Ectodermal cell (in vitro differentiated cells): Measurements from ENCODE around the gene MTRF1L.
"Not testable (repeated sequence)": the region's sequence is repeated elsewhere in the genome, so short reads cannot be mapped to it uniquely, and the experiment has no call there.

Experiments
- H3K27ac ChIP-seq: 2 replicates; pipeline ENCODE4 v1.7.0; 2013; ENCODE audit warnings: mild to moderate bottlenecking, low read depth, low read length; ENCODE audit not compliant: insufficient read depth, poor library complexity, severe bottlenecking
- H3K27me3 ChIP-seq: 2 replicates; pipeline ENCODE4 v1.7.0; 2013; ENCODE audit warnings: mild to moderate bottlenecking, low read length; ENCODE audit not compliant: insufficient read depth, control insufficient read depth, poor library complexity, severe bottlenecking
- H3K36me3 ChIP-seq: one replicate; pipeline ENCODE4 v1.7.0; 2013; ENCODE audit warnings: low read length; ENCODE audit not compliant: control insufficient read depth, insufficient read depth
- H3K4me1 ChIP-seq: one replicate; pipeline ENCODE4 v1.7.0; 2013; ENCODE audit warnings: low read length; ENCODE audit not compliant: control insufficient read depth, insufficient read depth
- H3K4me3 ChIP-seq: 2 replicates; pipeline ENCODE4 v1.7.0; 2013; ENCODE audit warnings: low read depth, low read length, control low read depth; ENCODE audit not compliant: insufficient read depth
- H3K9me3 ChIP-seq: 2 replicates; pipeline ENCODE4 v1.7.0; 2013; ENCODE audit warnings: mild to moderate bottlenecking, low read length, moderate library complexity; ENCODE audit not compliant: control insufficient read depth
- WGBS, 2 experiments: methylation state at CpG; one replicate each; pipeline ENCODE4 v1.1.7; 2013; ENCODE audit warnings: missing lambda C conversion rate in 2 of 2; 5-methylcytosine and 5-hydroxymethylcytosine counted together

MTRF1L gene

DNA sequence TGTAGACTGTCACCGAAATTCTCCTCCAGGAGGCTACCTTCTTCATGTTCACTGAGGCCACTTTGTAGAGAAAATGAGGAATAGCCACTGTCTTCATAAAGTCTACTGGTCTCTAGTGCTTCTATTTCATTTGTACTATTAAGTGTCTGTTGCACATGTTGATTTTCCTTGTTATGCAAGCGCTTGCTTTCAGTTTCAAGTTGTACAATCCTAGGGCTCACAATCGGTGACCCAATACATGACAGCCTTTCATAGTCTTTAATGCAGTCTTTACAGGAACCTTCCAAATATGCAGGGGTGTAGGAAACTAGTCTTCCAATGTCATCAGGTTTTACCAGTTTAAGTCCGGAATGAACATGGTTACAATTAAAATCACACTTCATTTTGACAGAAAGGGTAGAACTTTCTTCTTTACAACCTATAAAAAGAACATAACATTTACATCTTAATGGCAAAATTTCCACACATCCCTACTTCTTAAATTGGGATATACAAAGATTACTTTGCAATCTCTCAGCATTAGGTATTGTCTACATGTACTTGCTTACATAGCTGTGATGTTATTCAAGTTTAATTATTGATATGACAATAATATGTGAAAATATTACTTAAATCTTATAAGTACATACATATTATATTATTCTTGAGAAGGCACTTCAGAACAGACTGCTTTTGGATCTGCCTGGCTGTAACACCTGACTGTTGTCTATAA lies 27.1 kb downstream of the MTRF1L start:
- no peak overlapping the region for H3K4me3 ChIP-seq
- H3K4me1 ChIP-seq = peaks cover 31% of the 10 kb centered on the region
- H3K27ac ChIP-seq = no peak overlapping the region
- no peaks in the 10 kb centered on the region for H3K27me3 ChIP-seq
- H3K36me3 ChIP-seq = peaks cover 32% of the 10 kb centered on the region
- 92 to 98% methylated on average over 4 of the region's 4 CpGs for WGBS, 2 experiments
- no peaks in the 10 kb centered on the region for H3K9me3 ChIP-seq

- no peak overlapping the region for H3K27ac ChIP-seq
- WGBS, 2 experiments = 96 to 100% methylated on average over 1 of the region's 1 CpG
- peaks cover 41% of the 10 kb centered on the region for H3K36me3 ChIP-seq
- no peaks in the 10 kb centered on the region for H3K27me3 ChIP-seq
- H3K4me3 ChIP-seq = no peak overlapping the region
- peaks cover 23% of the 10 kb centered on the region for H3K4me1 ChIP-seq
- no peaks in the 10 kb centered on the region for H3K9me3 ChIP-seq
Measured at GRCh38 chr6:152973916-152974315, 28.6 kb downstream of the MTRF1L start.

DNA sequence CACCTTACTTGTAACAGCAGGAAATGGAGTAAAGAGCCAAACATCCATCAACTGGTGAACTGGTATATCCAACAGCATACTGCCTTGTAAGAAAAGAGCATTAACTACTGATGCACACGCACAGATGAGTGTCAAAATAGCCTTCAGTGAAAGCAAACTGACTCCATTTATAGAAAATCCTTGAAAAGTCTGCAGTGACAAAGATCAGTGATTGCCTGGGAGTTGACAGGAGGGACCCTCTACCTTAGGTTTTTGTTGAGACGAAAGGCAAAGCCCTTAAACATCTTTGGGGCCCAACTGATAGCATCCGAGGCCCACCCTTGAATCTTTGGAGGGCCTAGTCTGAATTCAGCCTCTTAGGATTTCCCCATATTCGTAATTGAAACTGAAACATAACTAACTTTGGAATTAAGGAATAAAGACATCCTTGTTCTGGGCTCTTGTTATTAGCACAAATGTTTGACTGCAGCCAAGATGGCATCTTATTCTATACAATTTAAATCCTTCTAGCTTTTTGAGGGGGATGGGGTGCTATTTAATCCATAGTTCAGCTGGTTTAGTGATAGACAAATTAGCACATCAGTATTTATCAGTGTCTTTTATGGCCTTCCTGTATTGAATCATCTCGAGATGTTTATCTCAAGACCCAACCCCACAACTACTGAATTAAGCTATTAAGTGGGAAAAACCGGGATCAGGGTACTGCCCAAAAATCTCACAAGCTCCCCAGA lies 32.7 kb downstream of the MTRF1L start:
- no peaks in the 10 kb centered on the region for H3K4me1 ChIP-seq
- H3K27ac ChIP-seq = no peak overlapping the region
- no peaks in the 10 kb centered on the region for H3K9me3 ChIP-seq
- 95 to 98% methylated on average over 5 to 6 of the region's 6 CpGs for WGBS, 2 experiments
- H3K4me3 ChIP-seq = no peak overlapping the region
- no peaks in the 10 kb centered on the region for H3K27me3 ChIP-seq
- peaks cover 37% of the 10 kb centered on the region for H3K36me3 ChIP-seq

- not testable (repeated sequence) for H3K4me1 ChIP-seq, H3K27ac ChIP-seq
Measured at GRCh38 chr6:152966168-152966894, 36.2 kb downstream of the MTRF1L start.

GRCh38 chr6:152959333-152959732 lies 43.2 kb downstream of the MTRF1L start:
- H3K4me3 ChIP-seq = no peak overlapping the region
- no peaks in the 10 kb centered on the region for H3K9me3 ChIP-seq
- H3K36me3 ChIP-seq = no peaks in the 10 kb centered on the region
- H3K4me1 ChIP-seq = no peaks in the 10 kb centered on the region
- H3K27ac ChIP-seq = no peak overlapping the region
- no peaks in the 10 kb centered on the region for H3K27me3 ChIP-seq
- WGBS, 2 experiments = 96 to 97% methylated on average over 24 of the region's 24 CpGs

More at GRCh38 chr6:152966168-152966894, 36.2 kb downstream of the MTRF1L start:
- not testable (repeated sequence) for H3K4me3 ChIP-seq, H3K27me3 ChIP-seq, H3K9me3 ChIP-seq
- WGBS, 2 experiments = 88 to 90% methylated on average over 14 to 15 of the region's 15 CpGs
- peaks cover 14% of the 10 kb centered on the region for H3K36me3 ChIP-seq

- Histone ChIP-seq H3K27me3 (no peaks in the 10 kb centered on the region), H3K36me3 (no peaks in the 10 kb centered on the region), H3K4me1 (no peaks in the 10 kb centered on the region), H3K9me3 (no peaks in the 10 kb centered on the region), H3K27ac (no peak overlapping the region), H3K4me3 (no peak overlapping the region)
- WGBS, 2 experiments = 88 to 94% methylated on average over 1 of the region's 1 CpG
Measured at GRCh38 chr6:152957796-152958195, 44.7 kb downstream of the MTRF1L start.

GRCh38 chr6:152954443-152954842 lies 48.1 kb downstream of the MTRF1L start:
- no peaks in the 10 kb centered on the region for H3K9me3 ChIP-seq
- H3K4me3 ChIP-seq = no peak overlapping the region
- H3K27me3 ChIP-seq = no peaks in the 10 kb centered on the region
- no peaks in the 10 kb centered on the region for H3K36me3 ChIP-seq
- 86 to 88% methylated on average over 3 of the region's 3 CpGs for WGBS, 2 experiments
- H3K27ac ChIP-seq = no peak overlapping the region
- no peaks in the 10 kb centered on the region for H3K4me1 ChIP-seq

GRCh38 chr6:152952866-152953509 lies 49.5 kb downstream of the MTRF1L start:
- no peaks in the 10 kb centered on the region for H3K36me3 ChIP-seq
- whole genome bisulfite sequencing, 2 experiments = 78 to 100% methylated on average over 1 to 7 of the region's 7 CpGs
- H3K4me3 ChIP-seq = no peak overlapping the region
- no peaks in the 10 kb centered on the region for H3K9me3 ChIP-seq
- H3K4me1 ChIP-seq = no peaks in the 10 kb centered on the region
- H3K27me3 ChIP-seq = no peaks in the 10 kb centered on the region
- no peak overlapping the region for H3K27ac ChIP-seq

DNA sequence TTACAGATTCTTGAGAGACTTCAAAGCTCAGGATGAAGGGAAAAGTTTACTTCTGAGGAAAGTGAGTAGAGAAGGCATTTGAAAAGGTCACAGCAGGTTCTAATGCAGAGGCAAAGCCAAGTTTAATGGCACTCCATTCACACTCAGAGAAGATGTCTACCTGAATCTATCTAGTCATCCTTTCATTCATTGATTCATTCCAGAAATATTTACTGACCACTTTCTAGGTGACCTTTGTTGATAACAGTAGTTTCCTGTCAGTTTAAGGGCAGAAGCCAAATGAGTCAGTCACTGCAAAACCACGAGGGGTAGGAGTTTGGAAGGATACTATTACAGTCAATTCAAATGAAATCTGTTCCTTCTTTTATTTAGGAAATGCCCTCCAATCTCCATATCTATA lies 50.5 kb downstream of the MTRF1L start:
- Histone ChIP-seq H3K4me3 (no peak overlapping the region), H3K4me1 (no peaks in the 10 kb centered on the region), H3K27ac (no peak overlapping the region), H3K27me3 (no peaks in the 10 kb centered on the region), H3K9me3 (no peaks in the 10 kb centered on the region), H3K36me3 (no peaks in the 10 kb centered on the region)
- WGBS, 2 experiments = 40 to 60% methylated on average over 1 of the region's 1 CpG

- Histone ChIP-seq H3K27ac (no peak overlapping the region), H3K9me3 (no peaks in the 10 kb centered on the region), H3K4me3 (no peak overlapping the region), H3K4me1 (no peaks in the 10 kb centered on the region), H3K27me3 (no peaks in the 10 kb centered on the region), H3K36me3 (no peaks in the 10 kb centered on the region)
- 88 to 100% methylated on average over 1 of the region's 3 CpGs for WGBS, 2 experiments
Measured at GRCh38 chr6:152950240-152950639, 52.3 kb downstream of the MTRF1L start.
